ENCODE data around the gene CYB561D1.
"Not testable (repeated sequence)": the region's sequence is repeated elsewhere in the genome, so short reads cannot be mapped to it uniquely, and the experiment has no call there.

The CYB561D1 gene, protein sequence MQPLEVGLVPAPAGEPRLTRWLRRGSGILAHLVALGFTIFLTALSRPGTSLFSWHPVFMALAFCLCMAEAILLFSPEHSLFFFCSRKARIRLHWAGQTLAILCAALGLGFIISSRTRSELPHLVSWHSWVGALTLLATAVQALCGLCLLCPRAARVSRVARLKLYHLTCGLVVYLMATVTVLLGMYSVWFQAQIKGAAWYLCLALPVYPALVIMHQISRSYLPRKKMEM

DNA sequence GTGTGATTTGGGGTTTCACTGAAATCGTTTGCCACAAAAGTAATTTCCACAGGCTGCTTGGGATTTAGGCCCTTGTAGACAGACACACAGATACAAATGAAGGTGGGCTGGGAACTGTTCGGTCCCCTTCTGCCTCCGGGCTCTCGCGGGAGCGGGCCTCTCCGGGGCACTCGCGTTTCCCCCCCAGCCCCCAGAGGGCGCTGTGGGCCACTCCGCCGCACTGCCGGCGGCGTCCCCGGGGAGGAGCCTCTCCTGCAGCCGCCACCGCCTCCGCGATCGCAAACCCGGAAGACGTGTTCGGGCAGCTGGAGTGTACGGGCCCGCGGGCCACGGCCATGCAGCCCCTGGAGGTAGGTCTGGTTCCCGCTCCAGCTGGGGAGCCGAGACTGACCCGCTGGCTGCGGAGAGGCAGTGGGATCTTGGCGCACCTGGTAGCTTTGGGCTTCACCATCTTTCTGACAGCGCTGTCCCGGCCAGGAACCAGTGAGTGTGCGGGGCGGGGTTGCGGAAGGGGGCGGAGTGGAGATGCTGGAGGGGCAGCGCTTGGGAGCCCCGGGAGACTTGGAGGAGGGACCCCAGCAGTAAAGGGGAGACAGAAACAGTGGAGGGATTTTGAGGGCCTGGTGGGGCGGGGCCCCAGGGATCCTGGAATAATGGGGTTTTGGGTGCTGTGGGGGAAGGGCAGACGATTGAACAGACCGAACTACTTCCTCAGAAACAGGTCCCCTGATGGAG, at the start of gene CYB561D1:
Gene CYB561D1 (plus strand): TSS at position 290 of the 735 bp plus-strand sequence. CDS start 46 bp downstream, at position 336.
- peak; percentile 57 to 60 for DNase-seq (ENCODE audit: low read depth in 2 of 2)

DNA sequence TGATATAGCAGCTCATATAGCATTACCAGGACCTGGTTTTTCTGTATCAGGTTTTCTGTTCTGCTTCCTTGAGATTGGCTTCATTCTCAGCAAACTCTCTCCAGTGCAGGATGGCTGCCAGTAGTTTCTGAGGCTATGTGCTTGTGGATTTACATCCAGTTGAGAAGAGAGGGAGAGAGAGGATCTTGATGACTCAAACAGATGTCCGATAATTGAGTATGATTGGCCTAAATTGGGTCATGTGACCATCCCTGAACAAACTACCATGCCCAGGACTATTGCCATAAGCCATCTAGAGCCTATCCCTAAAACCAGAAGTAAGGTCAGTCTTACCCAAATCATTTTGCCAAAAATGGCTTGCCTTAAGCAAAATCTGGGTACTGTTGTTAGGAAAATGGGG, 49.5 kb upstream of the CYB561D1 start:
- DNase-seq (ENCODE audit: low read depth in 2 of 2): no peak

DNA sequence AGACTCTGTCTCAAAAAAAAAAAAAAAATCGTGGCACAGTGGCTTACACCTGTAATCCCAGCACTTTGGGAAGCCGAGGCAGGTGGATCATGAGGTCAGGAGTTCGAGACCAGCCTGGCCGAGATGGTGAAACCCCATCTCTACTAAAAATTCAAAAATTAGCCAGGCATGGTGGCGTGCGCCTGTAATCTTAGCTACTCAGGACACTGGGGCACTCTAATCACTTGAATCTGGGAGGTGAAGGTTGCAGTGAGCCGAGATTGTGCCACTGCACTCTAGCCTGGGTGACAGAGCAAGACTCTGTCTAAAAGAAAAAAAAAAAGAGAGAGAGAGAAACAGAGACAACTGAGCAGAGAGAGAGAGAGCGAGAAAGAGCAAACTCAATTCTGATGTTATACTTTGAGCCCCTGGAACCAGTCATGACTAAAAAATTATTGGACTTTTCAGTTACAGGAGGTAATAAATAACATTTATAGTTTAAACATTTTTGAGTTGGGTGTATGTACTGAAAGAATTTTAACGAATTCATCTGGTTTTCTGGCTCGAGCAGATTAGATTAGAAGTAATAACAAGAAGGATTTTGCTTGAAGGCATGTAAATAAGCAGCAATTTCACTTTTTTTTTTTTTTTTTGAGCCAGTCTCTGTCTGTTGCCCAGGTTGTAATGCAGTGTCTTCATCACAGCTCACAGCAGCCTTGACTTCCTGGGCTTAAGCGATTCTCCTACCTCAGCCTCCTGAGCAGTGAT, 47.8 kb upstream of the CYB561D1 start:
- peak; percentile 80 to 81 for DNase-seq (ENCODE audit: low read depth in 2 of 2)

DNA sequence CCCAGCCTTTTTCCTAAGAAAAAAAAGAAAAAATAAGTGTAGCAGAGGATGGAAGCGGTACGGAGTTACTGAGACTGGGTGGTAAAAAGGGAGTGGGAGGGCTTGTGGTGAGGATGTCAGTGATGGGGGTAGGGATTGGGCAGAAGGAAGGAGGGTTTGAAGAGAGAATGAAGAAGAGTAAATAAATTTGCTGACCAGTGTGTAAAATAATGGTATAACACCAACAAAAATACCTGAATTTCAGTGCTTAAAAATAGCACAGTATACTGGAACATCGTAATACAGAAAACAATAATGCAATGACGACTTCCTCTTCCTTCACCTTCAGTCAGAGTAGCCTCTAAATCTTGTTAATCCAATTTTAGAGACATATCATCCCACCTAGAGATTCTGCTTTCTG, 46.4 kb upstream of the CYB561D1 start:
- DNase-seq (ENCODE audit: low read depth in 2 of 2): no peak

DNA sequence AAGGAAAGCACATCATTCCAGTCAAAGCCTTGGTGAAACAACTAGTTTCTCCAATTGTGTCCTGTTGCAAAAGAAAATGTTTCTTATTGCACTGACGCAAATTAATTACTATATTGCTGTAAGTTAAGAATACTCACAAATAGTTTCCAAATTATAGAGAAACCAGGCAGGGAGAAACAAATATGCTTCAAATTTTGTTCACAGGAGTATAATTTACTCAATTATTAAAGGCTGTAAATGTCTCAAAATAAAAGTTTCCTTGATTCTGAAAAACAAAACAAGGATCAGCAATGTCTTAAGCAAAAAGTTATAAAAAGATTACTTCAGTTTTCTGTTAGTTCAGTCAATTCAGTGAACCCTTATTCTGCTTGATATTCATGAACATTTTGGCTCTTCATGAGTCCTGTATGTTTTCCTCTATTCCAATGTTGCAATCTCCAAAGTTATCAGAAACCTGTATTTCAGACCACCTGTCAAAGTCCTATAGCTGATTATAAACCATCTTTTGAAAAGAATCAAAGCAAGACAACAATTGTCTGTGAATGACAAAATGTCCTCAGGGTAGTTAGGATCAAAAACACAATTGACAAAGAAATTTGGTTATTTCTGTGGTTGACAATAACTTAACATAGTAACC, 39.3 kb upstream of the CYB561D1 start:
- DNase-seq (ENCODE audit: low read depth in 2 of 2): no peak

DNA sequence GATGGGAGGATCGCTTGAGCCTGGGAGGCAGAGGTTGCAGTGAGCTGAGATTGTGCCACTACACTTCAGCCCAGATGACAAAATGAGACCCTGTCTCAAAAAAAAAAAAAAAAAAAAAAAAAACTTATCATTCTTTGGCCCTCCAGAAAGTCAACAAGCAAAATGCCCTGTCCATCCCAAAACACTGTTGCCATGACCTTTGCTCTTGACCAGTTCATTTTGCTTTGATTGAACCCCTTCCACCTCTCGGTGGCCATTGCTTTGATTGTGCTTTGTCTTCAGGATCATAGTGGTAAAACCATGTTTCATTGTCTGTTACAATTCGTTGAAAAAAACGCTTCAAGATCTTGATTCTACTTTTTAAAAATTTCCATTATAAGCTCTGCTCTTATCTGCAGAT, 36.1 kb upstream of the CYB561D1 start:
- no peak for DNase-seq (ENCODE audit: low read depth in 2 of 2)

DNA sequence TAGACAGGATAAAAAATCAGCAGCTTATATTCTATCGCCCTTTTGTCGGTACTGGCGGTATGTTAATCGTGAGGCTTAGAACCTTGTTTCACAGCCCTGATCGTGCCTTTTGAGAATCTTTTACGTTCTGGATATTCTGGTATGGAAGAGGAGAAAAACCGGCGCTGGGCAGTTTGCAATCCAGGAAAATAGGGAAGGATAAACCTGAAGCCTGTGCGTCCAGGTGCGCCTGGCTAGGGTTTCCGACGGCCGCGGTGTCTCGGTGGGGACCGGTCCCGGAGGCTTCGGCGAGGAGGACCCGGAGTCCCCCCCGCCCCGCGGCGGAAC, 27.8 kb upstream of the CYB561D1 start:
- no peak for DNase-seq (ENCODE audit: low read depth in 2 of 2)

DNA sequence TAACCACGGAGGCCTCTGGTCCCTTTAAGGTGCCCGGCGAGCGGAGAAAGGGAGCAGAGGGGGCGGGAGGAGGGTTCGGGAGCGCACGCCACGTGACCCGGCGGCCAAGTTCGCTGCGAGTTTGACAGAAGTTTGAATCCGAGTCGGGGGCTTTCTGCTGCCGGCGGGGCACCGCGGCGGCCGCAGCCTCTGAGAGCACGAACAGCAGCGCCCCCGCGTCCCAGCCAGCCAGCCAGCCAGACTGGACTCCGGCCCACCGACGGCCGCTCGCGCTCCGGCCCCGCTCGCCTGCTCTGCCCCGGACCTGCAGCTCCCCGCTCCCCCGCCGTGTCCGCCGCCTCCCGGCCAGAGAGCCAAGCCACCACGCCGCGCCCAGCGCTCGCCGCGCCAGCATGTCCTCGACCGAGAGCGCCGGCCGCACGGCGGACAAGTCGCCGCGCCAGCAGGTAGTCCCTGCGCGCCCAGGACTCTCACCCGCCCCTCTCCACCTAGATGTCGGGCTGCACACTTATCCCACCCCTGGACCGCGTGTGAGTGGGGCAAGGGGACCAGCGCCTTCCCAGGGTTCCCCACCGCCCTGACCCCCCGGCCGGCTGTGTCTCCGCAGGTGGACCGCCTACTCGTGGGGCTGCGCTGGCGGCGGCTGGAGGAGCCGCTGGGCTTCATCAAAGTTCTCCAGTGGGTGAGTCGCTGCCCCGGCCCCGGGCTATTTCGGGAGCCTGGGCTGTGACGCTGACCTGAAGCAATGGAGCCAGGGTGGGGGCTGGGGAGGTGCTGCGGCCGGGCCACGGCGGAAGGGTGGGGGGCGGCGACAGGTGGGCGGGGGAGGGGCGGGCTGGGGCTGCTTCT, 27.2 kb upstream of the CYB561D1 start, which contains the start of gene SYPL2:
Gene SYPL2 (plus strand): TSS at position 95 of the 849 bp plus-strand sequence. CDS start 298 bp downstream, at position 393.
- DNase-seq (ENCODE audit: low read depth in 2 of 2): no peak

DNA sequence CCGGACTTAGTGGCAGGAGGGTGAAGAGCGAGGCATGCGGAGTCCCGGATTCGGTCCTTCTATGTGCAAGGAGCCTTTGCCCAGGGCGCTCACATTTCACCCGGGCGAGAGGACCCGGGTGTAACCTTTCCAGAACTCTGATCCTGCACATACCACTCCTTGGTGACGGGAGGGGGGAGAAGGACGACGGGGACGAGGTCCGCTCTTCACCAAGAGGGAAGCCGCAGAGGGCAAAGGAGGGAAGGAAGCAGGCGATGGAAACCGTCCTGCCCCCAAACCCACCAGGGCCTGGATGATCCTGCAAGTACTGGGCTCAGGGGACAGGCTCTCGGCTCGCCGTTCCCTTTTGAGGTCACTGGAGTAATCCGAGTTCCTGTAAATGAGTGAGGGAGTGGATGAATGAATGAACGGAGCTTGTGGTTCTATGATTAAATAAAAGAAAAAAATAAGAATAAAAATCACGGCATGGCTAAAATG, 26.6 kb upstream of the CYB561D1 start:
- DNase-seq (ENCODE audit: low read depth in 2 of 2): no peak

DNA sequence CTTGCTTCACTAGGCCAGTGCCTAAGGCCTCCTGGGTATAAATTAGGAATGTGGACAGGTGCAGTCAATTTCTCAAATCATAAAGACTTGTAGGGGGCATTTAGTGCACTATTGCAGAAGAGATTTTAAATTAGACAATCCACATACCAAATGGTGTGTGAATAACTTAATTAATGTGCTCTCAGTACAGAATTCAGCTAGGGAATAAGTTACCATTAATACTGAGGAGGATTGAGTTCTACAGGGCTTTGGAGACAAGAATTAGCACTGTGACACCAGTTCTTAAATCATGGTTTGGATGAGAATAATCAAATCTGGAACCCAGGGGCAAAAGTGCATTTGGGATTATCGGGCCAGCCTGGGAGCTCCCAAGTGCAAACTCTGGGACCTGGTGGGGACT, 25.8 kb upstream of the CYB561D1 start:
- DNase-seq (ENCODE audit: low read depth in 2 of 2): no peak

DNA sequence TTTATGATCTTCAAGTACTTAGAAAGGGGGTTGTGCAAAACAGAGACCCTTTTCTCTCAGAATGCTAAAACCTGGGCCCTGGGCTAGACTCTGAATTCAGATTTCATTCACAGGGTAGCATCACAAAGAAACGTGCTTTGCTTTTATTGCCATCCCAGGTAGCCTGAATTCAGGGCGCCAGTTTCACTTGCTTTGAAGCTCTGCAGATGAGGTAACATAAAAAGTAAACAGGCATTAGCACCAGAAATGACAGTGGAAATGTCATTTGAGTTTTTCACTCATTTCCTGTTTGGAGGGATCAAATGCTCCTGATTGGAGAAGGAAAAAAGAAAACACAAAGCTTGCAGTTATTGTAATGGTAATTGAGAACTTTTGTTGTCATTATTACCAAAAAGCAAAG, 25.0 kb upstream of the CYB561D1 start:
- no peak for DNase-seq (ENCODE audit: low read depth in 2 of 2)

DNA sequence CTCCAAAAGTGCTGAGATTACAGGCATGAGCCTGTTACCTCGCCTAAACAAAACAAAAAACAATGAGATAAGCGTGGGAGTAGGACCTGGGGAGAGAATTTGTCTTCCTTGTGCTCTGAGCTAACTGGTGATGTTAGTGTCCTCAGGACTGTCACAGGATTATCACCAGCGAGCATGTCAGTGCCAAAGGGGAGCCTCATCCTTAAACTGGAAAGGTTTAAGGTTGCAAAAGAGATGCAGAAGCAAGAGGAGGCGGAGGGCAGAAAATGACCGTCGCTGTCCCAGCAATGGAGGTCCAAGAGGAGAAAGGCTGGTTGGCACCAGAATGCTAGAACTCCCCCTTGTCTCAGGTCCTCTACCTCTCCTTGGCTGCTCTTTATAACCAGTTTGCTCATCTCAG, 23.6 kb upstream of the CYB561D1 start:
- DNase-seq (ENCODE audit: low read depth in 2 of 2): no peak

DNA sequence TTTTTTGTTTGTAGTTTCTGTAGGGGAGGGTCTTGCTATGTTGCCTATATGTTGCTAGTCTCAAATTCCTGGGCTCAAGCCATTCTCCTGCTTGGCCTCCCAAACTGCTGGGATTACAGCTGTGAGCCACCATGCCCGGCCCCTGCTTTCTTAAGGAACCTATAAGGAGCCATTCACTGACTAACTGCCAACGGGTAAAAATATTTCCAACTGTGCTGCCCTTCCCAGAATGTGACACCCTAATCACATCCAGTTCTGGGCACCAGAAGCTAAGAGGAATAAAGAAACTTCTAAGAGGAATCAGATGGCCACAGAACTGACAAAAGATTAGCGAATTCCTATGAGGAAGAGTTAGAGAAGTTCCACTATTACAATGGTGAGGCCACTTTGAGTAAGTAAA, 21.1 kb upstream of the CYB561D1 start:
- no peak for DNase-seq (ENCODE audit: low read depth in 2 of 2)

DNA sequence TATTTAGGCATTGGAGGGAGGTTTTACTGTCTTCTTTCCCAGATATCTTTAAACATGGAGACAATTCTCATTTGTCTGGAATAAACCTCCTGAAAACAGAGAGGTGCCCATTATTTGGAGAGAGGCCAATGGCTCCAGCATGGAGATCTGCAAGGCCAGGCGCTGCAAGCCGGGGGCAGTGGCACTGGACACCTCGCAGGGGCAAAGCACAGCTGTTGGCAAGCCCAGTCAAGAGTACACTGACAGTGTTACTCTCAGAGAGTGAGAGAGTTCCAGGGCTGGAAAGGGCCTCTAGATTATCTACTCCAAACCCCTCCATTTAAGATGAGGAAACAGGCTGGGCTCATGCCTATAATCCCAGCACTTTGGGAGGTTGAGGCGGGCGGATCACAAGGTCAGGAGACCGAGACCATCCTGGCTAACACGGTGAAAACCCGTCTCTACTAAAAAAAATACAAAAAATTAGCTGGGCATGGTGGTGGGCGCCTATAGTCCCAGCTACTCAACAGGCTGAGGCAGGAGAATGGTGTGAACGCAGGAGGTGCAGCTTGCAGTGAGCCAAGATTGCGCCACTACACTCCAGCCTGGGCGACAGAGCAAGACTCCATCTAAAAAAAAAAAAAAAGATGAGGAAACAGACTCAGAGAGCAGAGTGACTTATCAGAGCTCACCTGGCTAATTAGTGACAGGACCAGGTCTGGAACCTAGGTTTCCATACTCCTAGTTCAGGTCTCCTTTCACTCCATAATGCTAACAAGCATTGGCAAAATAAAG, 20.4 kb upstream of the CYB561D1 start:
- DNase-seq (ENCODE audit: low read depth in 2 of 2): not testable (repeated sequence)

DNA sequence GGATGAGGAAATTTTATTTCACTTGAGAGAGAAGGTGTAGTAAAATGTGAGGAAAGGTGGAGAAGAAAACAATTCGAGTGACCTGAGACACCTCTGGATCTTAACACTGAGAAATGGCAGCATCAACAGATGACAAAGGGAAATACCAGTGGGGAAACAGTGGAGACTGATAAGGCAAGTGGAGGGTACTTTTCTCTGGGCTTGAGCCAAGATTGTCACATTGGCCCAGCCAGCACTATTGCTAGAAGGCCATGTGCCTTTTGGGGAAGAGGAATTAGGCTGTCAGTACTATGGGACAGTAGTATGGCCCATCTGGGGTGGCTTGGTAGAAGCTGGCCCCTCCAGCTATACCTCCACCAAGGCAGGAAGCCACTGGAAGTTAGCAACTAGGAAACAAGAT, 19.2 kb upstream of the CYB561D1 start:
- DNase-seq (ENCODE audit: low read depth in 2 of 2): no peak

DNA sequence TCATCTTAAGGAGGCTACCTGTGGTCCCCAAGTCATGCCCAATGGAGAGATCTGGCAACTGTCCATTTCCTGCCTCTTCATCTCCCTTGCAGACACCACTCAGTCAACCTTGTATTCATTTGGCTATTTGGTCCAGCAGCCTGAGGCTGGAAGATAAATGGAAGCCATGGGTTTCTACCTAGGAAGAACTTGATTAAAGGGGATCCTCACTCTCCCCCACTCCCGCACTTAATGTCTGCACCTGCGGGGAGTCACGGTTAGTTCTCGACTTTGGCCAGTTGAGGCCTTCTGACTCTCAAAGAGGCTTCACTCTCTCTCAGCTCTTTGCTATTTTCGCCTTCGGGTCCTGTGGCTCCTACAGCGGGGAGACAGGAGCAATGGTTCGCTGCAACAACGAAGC, 18.6 kb upstream of the CYB561D1 start:
- no peak for DNase-seq (ENCODE audit: low read depth in 2 of 2)

DNA sequence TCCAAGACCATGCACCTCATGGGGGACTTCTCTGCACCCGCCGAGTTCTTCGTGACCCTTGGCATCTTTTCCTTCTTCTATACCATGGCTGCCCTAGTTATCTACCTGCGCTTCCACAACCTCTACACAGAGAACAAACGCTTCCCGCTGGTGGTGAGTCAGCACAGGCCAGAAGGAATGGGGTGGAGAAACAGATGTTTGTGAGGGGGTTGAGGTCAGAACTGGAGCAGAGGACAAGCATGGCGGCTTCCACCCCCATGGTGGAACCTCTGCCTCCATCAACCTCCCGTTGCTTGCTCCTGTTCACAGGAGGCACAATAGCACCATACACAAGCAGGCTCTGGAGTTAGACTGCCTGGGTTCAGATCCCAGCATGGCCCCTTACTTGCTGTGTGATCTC, 17.1 kb upstream of the CYB561D1 start:
- DNase-seq (ENCODE audit: low read depth in 2 of 2): no peak

DNA sequence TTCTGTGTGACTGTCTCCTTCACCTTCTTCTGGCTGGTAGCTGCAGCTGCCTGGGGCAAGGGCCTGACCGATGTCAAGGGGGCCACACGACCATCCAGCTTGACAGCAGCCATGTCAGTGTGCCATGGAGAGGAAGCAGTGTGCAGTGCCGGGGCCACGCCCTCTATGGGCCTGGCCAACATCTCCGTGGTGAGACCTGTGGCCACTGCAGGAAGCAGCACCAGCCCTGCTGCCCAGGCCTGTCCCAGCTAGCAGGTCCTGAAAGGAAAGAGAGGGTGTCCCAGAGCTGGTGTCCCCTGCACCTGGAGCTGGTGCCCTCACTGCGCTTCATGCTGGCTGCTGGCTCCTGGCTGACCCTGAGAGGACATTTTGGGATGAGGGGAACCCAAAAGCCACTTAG, 16.1 kb upstream of the CYB561D1 start:
- no peak for DNase-seq (ENCODE audit: low read depth in 2 of 2)

DNA sequence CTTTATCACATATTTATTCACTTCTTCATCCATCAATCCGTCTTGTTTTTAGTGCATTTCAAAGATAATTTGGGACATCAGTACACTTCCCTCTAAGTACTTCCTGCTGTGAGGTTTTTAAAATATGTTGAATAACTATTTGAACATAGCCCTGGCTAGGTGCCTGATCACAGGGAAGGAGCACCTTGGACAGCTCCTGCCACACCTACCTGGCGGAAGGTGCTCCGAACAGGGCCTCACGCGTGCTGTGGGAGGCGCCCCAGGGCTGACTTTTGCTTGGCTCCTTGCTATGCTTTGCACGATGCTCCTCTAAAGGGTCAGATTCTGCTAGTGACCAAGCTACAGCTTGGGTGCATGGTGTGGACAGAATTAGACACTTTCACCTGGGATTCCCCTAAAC, 15.1 kb upstream of the CYB561D1 start:
- no peak for DNase-seq (ENCODE audit: low read depth in 2 of 2)

DNA sequence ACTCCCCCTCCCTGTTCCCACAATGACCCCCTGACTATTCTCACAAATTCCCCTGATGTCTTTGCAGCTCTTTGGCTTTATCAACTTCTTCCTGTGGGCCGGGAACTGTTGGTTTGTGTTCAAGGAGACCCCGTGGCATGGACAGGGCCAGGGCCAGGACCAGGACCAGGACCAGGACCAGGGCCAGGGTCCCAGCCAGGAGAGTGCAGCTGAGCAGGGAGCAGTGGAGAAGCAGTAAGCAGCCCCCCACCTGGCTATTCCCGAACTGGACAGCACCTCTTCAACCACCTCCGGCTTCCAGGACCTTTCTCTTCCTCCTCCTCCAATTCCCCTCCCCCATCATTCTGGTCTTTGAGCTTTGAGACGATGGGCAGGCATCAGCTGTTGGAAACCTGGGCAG, 14.6 kb upstream of the CYB561D1 start:
- no peak for DNase-seq (ENCODE audit: low read depth in 2 of 2)

DNA sequence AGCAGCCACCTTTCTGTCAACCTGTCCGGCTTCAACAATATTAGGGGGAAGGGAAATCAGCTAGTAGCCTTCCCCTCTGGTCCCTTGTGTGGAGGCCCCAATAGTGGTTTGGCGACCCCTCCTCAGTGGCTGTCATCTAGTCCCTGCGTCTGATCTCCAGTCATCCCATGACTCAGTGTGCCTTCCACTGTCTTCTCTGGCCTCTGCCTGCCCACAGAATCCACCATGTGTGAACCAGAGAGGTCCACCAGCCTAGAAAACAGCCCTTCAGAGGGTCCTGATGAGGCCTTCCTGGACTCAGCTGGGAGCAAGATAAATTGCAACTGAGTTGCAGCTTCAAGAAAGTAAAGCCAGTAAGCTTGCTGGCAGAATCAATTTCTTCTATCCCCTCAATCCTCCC, 14.0 kb upstream of the CYB561D1 start:
- no peak for DNase-seq (ENCODE audit: low read depth in 2 of 2)
